Neural cell (in vitro differentiated cells): Measurements from ENCODE around the gene LMAN2L. TPM values are rescaled to one million over a fixed set of nuclear protein-coding genes. Genes with fewer than 3 reads are reported as not detected.

Experiments
- H2AFZ ChIP-seq: fragments of 200-600, 300-800 bp; sonication (generic), shearing (Covaris generic); 2 replicates; pipeline ENCODE4 v1.6.0; 2014; ENCODE audit warnings: low read depth, mild to moderate bottlenecking, antibody characterized with exemption, low read length, moderate library complexity
- H3F3A ChIP-seq: fragments of 200-600 bp; shearing (Covaris generic); 2 replicates; pipeline ENCODE4 v1.6.1; 2016; ENCODE audit warnings: mild to moderate bottlenecking, moderate library complexity, mixed read lengths, antibody characterized with exemption, low read length; ENCODE audit not compliant: insufficient read depth, poor library complexity, severe bottlenecking
- H3K27ac ChIP-seq: fragments of 200-600, 300-800 bp; sonication (generic), shearing (Covaris generic); 2 replicates; pipeline ENCODE4 v1.5.1; 2014; ENCODE audit warnings: mild to moderate bottlenecking, low read length, moderate library complexity
- H3K27me3 ChIP-seq: fragments of 300-800, 200-600 bp; sonication (generic), shearing (Covaris generic); 2 replicates; pipeline ENCODE4 v1.6.0; 2014; ENCODE audit warnings: mild to moderate bottlenecking, low read depth, low read length, moderate library complexity; ENCODE audit not compliant: insufficient read depth
- H3K36me3 ChIP-seq: fragments of 300-800, 200-600 bp; sonication (generic), shearing (Covaris generic); 2 replicates; pipeline ENCODE4 v1.5.1; 2014; ENCODE audit warnings: mild to moderate bottlenecking, antibody characterized with exemption, low read length, moderate library complexity; ENCODE audit not compliant: insufficient read depth
- H3K4me2 ChIP-seq: fragments of 300-800, 200-600 bp; sonication (generic), shearing (Covaris generic); 2 replicates; pipeline ENCODE4 v1.6.0; 2014; ENCODE audit warnings: mild to moderate bottlenecking, low read length
- H3K4me3 ChIP-seq: fragments of 300-800, 200-600 bp; sonication (generic), shearing (Covaris generic); 2 replicates; pipeline ENCODE4 v1.5.1; 2014; ENCODE audit warnings: mild to moderate bottlenecking, low read length, moderate library complexity
- H3K79me2 ChIP-seq: fragments of 200-600 bp; shearing (Covaris generic); replicated peaks from 2 replicates; pipeline ENCODE4 v1.6.0; 2014; ENCODE audit warnings: mild to moderate bottlenecking, low read length, moderate library complexity; ENCODE audit not compliant: insufficient read depth
- H3K9ac ChIP-seq: fragments of 300-800, 200-600 bp; sonication (generic), shearing (Covaris generic); 2 replicates; pipeline ENCODE4 v1.6.1; 2016; ENCODE audit warnings: mild to moderate bottlenecking, low read length, mixed read lengths
- H3K9me2 ChIP-seq: fragments of 200-600 bp; shearing (Covaris generic); 2 replicates; pipeline ENCODE4 v1.6.1; 2016; ENCODE audit warnings: mild to moderate bottlenecking, low read length, mixed read lengths; ENCODE audit not compliant: insufficient read depth
- H3K9me3 ChIP-seq: fragments of 200-600, 300-800 bp; sonication (generic), shearing (Covaris generic); 2 replicates; pipeline ENCODE4 v1.6.1; 2016; ENCODE audit warnings: mild to moderate bottlenecking, mixed run types, low read length, moderate library complexity, mixed read lengths
- H4K20me1 ChIP-seq: fragments of 200-600 bp; shearing (Covaris generic); 2 replicates; pipeline ENCODE4 v1.6.1; 2016; ENCODE audit warnings: mild to moderate bottlenecking, mixed run types; ENCODE audit not compliant: insufficient read depth
- CTCF ChIP-seq: fragments of 450-650 bp; IDR thresholded peaks from 2 replicates; pipeline ENCODE4 v1.5.1; 2014; ENCODE audit warnings: antibody characterized with exemption, mild to moderate bottlenecking, moderate library complexity; ENCODE audit not compliant: poor library complexity, severe bottlenecking
- EP300 ChIP-seq: fragments of 450-650 bp; conservative IDR thresholded peaks from 2 replicates; pipeline ENCODE4 v1.6.1; 2014; ENCODE audit warnings: antibody characterized with exemption, mild to moderate bottlenecking, moderate library complexity; ENCODE audit not compliant: poor library complexity, severe bottlenecking
- EZH2 ChIP-seq: fragments of 200-600, 300-800 bp; shearing (Covaris generic), sonication (generic); IDR thresholded peaks from 2 replicates; pipeline ENCODE4 v1.6.1; 2014; ENCODE audit warnings: antibody characterized with exemption, low read length, borderline replicate concordance, mild to moderate bottlenecking; ENCODE audit not compliant: insufficient read depth, poor library complexity, severe bottlenecking
- MXI1 ChIP-seq: fragments of 450-650 bp; conservative IDR thresholded peaks from 2 replicates; pipeline ENCODE4 v1.6.1; 2014; ENCODE audit warnings: antibody characterized with exemption, mild to moderate bottlenecking; ENCODE audit not compliant: poor library complexity, severe bottlenecking
- POLR2AphosphoS5 ChIP-seq: IDR thresholded peaks from 2 replicates; pipeline ENCODE4 v1.6.1; 2012
- RAD21 ChIP-seq: fragments of 450-650 bp; conservative IDR thresholded peaks from 2 replicates; pipeline ENCODE4 v1.6.1; 2014; ENCODE audit warnings: antibody characterized with exemption, mild to moderate bottlenecking, moderate library complexity
- REST ChIP-seq: IDR thresholded peaks from 2 replicates; pipeline ENCODE4 v1.6.1; 2012; ENCODE audit warnings: borderline replicate concordance
- SMC3 ChIP-seq: fragments of 450-650 bp; conservative IDR thresholded peaks from 2 replicates; pipeline ENCODE4 v1.6.1; 2014; ENCODE audit warnings: antibody characterized with exemption, mild to moderate bottlenecking, moderate library complexity; ENCODE audit not compliant: poor library complexity
- TAF1 ChIP-seq: IDR thresholded peaks from 2 replicates; pipeline ENCODE4 v1.6.1; 2012; ENCODE audit warnings: low read depth
- polyA plus RNA-seq: library from polyadenylated mRNA; depleted of rRNA; stranded (reverse); fragments of >200 nt; gene quantifications from 2 replicates; pipeline ENCODE4 v1.2.3, GENCODE V29; 2014

Gene LMAN2L
- polyA plus RNA-seq, 1 donor from 2014 or later: 41.3 TPM

GRCh38 chr2:96767135-96767871, 27.4 kb upstream of the LMAN2L start:
- Histone ChIP-seq H3K4me2 (no peak overlapping the region), H2AFZ (no peak overlapping the region), H4K20me1 (no peaks in the 10 kb centered on the region), H3K79me2 (no peaks in the 10 kb centered on the region), H3K4me3 (no peak overlapping the region), H3K9me3 (no peaks in the 10 kb centered on the region), H3K27ac (no peak overlapping the region), H3K36me3 (no peaks in the 10 kb centered on the region), H3K27me3 (no peaks in the 10 kb centered on the region), H3K9ac (no peak overlapping the region), H3F3A (no peaks in the 10 kb centered on the region), H3K9me2 (no peaks in the 10 kb centered on the region)
- TF ChIP-seq RAD21 (no peak), POLR2AphosphoS5 (no peak)

- Histone ChIP-seq H3K27me3 (no peaks in the 10 kb centered on the region), H3K4me2 (peak overlapping the region; percentile 76), H3K79me2 (no peaks in the 10 kb centered on the region), H3K4me3 (peak overlapping the region; percentile 80), H3K9me3 (no peaks in the 10 kb centered on the region), H3K36me3 (no peaks in the 10 kb centered on the region), H3K9ac (no peak overlapping the region), H2AFZ (no peak overlapping the region), H3F3A (no peaks in the 10 kb centered on the region), H4K20me1 (no peaks in the 10 kb centered on the region), H3K9me2 (no peaks in the 10 kb centered on the region), H3K27ac (no peak overlapping the region)
- no peak for TF ChIP-seq REST
- no peak for TF ChIP-seq CTCF
- TF ChIP-seq RAD21: no peak
- no peak for TF ChIP-seq MXI1
- no peak for TF ChIP-seq EZH2
- TF ChIP-seq POLR2AphosphoS5: no peak
- no peak for TF ChIP-seq SMC3
- TF ChIP-seq TAF1: no peak
- TF ChIP-seq EP300: no peak
Observed at GRCh38 chr2:96764253-96764637, 24.4 kb upstream of the LMAN2L start.
